Measurements from ENCODE around the gene GALNT2.

- no peak for TF ChIP-seq CTCF (IDR thresholded peaks at IDR 0.05)
- TF ChIP-seq POLR2A (IDR thresholded peaks at IDR 0.05), result no peak
Observed at GRCh38 chr1:230228236-230228897, 161.3 kb downstream of the GALNT2 start.

Data from tibial nerve (tissue), 3 donors.